ENCODE results near the gene SAMD4A. TPM values are rescaled to one million over a fixed set of nuclear protein-coding genes. Genes with fewer than 3 reads are reported as not detected.

Gene SAMD4A
- total RNA-seq, 2 donors from 2014 or later: 1.9 to 8.0 TPM

DNA sequence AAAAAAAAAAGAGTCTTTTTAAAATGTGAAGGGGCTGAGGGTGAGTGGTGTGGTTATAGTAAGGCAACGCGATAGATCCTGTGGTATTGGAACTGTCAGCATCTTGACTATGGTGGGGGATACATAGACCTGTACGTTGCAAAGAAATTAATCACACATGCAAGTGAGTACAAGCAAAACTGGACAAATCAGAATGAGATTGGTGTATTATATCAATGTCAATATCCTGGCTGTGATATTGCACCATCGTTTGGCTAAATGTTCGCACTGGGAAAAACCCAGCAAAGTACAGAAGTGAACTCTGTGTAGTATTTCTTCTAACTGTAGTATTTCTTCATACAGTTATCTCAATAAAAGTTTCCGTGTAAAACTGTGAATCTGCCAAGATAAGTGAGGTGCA is 267.8 kb downstream of the SAMD4A start:
- H3K4me3 Mint-ChIP-seq: no peak overlapping the region
- no peak overlapping the region for H3K27ac Mint-ChIP-seq
- H3K9ac ChIP-seq (ENCODE audit: extremely low read depth, low read length, poor library complexity, severe bottlenecking): no peak overlapping the region
- H3K27ac ChIP-seq (ENCODE audit: low read depth, low read length): no peak overlapping the region
- no peaks in the 10 kb centered on the region for H3K36me3 ChIP-seq (ENCODE audit: control insufficient read depth, insufficient read depth, low read length)
- DNase-seq: no peak
- TF ChIP-seq, protein P1, sequence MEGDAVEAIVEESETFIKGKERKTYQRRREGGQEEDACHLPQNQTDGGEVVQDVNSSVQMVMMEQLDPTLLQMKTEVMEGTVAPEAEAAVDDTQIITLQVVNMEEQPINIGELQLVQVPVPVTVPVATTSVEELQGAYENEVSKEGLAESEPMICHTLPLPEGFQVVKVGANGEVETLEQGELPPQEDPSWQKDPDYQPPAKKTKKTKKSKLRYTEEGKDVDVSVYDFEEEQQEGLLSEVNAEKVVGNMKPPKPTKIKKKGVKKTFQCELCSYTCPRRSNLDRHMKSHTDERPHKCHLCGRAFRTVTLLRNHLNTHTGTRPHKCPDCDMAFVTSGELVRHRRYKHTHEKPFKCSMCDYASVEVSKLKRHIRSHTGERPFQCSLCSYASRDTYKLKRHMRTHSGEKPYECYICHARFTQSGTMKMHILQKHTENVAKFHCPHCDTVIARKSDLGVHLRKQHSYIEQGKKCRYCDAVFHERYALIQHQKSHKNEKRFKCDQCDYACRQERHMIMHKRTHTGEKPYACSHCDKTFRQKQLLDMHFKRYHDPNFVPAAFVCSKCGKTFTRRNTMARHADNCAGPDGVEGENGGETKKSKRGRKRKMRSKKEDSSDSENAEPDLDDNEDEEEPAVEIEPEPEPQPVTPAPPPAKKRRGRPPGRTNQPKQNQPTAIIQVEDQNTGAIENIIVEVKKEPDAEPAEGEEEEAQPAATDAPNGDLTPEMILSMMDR (conservative IDR thresholded peaks at IDR 0.05): no peak
- no peaks in the 10 kb centered on the region for H3K27me3 ChIP-seq (ENCODE audit: control insufficient read depth, insufficient read depth, low read length, poor library complexity, severe bottlenecking)
- H3K4me1 Mint-ChIP-seq: no peaks in the 10 kb centered on the region
- H3K36me3 Mint-ChIP-seq (ENCODE audit: low read depth): no peaks in the 10 kb centered on the region
- H3K4me3 ChIP-seq (ENCODE audit: low read length): no peak overlapping the region
- H3K9me3 Mint-ChIP-seq: peaks cover 8% of the 10 kb centered on the region
- no peaks in the 10 kb centered on the region for H3K27me3 Mint-ChIP-seq (ENCODE audit: insufficient read depth)
- WGBS, 2 experiments (ENCODE audit: insufficient coverage in 1 of 2, insufficient read length in 1 of 2): 94 to 100% methylated on average over 4 to 6 of the region's 6 CpGs
- H3K9me3 ChIP-seq (ENCODE audit: control insufficient read depth, low read length): no peaks in the 10 kb centered on the region
- H3K4me1 ChIP-seq (ENCODE audit: control insufficient read depth, insufficient read depth, low read length): no peaks in the 10 kb centered on the region

DNA sequence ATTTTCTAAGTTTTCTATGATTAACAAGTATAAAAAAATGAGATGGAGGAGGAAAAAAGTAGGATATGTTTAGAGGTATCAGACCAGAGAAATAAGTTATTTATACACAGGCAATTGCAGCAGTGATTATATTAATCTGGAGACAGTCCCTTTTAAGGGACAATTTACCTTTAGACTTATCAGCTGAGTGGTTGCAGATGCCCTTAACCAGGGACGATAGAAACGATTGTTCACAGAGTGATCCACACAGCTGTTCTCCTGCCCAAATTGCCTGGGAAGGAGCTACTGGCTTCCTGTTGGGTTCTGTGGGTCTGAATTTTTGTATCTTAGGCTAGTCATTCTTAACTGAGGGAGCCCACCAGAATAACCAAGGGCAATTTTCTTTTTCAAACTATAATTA is 269.3 kb downstream of the SAMD4A start:
- Histone ChIP-seq H3K9ac (ENCODE audit: extremely low read depth, low read length, poor library complexity, severe bottlenecking) (no peak overlapping the region), H3K4me3 (ENCODE audit: low read length) (no peak overlapping the region), H3K27me3 (ENCODE audit: control insufficient read depth, insufficient read depth, low read length, poor library complexity, severe bottlenecking) (no peaks in the 10 kb centered on the region), H3K4me1 (ENCODE audit: control insufficient read depth, insufficient read depth, low read length) (no peaks in the 10 kb centered on the region), H3K27ac (ENCODE audit: low read depth, low read length) (no peak overlapping the region), H3K9me3 (ENCODE audit: control insufficient read depth, low read length) (no peaks in the 10 kb centered on the region), H3K36me3 (ENCODE audit: control insufficient read depth, insufficient read depth, low read length) (peaks cover 10% of the 10 kb centered on the region)
- Mint-ChIP-seq H3K27me3 (ENCODE audit: insufficient read depth) (no peaks in the 10 kb centered on the region), H3K9me3 (peaks cover 2% of the 10 kb centered on the region), H3K36me3 (ENCODE audit: low read depth) (peaks cover 10% of the 10 kb centered on the region), H3K4me1 (no peaks in the 10 kb centered on the region), H3K4me3 (no peak overlapping the region), H3K27ac (no peak overlapping the region)
- WGBS, 2 experiments (ENCODE audit: insufficient coverage in 1 of 2, insufficient read length in 1 of 2): 88 to 100% methylated on average over 2 of the region's 2 CpGs
- DNase-seq: no peak
- TF ChIP-seq, protein P1 (conservative IDR thresholded peaks at IDR 0.05): no peak

DNA sequence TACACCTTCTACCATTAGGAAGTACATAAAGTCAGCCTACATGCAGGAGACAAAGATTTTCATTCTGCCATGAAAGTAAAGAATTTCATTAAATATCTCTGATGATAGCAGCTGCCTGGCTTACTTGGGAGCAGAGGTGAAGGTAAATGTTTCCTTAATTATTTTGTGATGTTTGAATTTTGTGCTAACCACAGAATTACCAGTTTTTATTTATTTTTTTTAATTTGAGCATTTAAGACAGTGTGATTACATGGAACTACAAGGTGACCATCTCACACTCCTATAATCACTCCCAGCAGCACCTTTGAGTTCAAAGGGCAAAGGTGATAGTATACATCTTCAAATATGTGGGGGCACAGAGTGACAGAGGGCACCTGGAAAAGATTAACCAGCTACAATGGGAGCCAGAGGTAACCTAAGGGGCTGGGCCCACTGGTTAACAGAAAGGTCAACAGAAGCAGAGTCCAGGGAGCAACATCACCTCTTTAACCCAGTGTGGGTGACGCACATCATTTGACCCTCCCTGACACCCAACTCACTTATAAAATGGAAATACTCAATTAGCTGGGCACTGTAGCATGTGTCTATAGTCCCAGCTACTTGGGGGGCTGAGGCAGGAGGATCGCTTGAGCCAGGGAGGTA is 270.7 kb downstream of the SAMD4A start:
- Histone ChIP-seq H3K36me3 (ENCODE audit: control insufficient read depth, insufficient read depth, low read length) (peaks cover 10% of the 10 kb centered on the region), H3K9ac (ENCODE audit: extremely low read depth, low read length, poor library complexity, severe bottlenecking) (no peak overlapping the region), H3K4me3 (ENCODE audit: low read length) (no peak overlapping the region), H3K4me1 (ENCODE audit: control insufficient read depth, insufficient read depth, low read length) (no peaks in the 10 kb centered on the region), H3K9me3 (ENCODE audit: control insufficient read depth, low read length) (no peaks in the 10 kb centered on the region), H3K27ac (ENCODE audit: low read depth, low read length) (no peak overlapping the region), H3K27me3 (ENCODE audit: control insufficient read depth, insufficient read depth, low read length, poor library complexity, severe bottlenecking) (no peaks in the 10 kb centered on the region)
- Mint-ChIP-seq H3K27me3 (ENCODE audit: insufficient read depth) (no peaks in the 10 kb centered on the region), H3K36me3 (ENCODE audit: low read depth) (peaks cover 15% of the 10 kb centered on the region), H3K4me3 (no peak overlapping the region), H3K4me1 (no peaks in the 10 kb centered on the region), H3K27ac (no peak overlapping the region), H3K9me3 (no peaks in the 10 kb centered on the region)
- WGBS, 2 experiments (ENCODE audit: insufficient coverage in 1 of 2, insufficient read length in 1 of 2): 94% methylated on average over 2 of the region's 2 CpGs; no CpG with 5 or more reads in 1 of the 2 experiments
- TF ChIP-seq, protein P1 (conservative IDR thresholded peaks at IDR 0.05): no peak
- DNase-seq: no peak
